ENCODE data around the gene ARRDC1. TPM values are rescaled to one million over a fixed set of nuclear protein-coding genes. Genes with fewer than 3 reads are reported as not detected.
"Not testable (repeated sequence)": the region's sequence is repeated elsewhere in the genome, so short reads cannot be mapped to it uniquely, and the experiment has no call there.

The ARRDC1 gene
- total RNA-seq, 1 experiment from 2014 or later = 47.1 TPM

- no peak overlapping the region for H3K4me3 ChIP-seq (ENCODE audit: low read depth in 2 of 2, low read length in 2 of 2)
- no peaks in the 10 kb centered on the region for H3K36me3 ChIP-seq (ENCODE audit: control insufficient read depth, insufficient read depth, low read length)
- no TSS peak for BruUV-seq (replicated peaks)
- DNase-seq (ENCODE audit: low read depth, low spot score) (no peak), ATAC-seq (no peak)
- POLR2A ChIA-PET = no interaction called here
- no peaks in the 10 kb centered on the region for H3K9me3 ChIP-seq (ENCODE audit: control insufficient read depth, insufficient read depth, low read depth, low read length)
- intact Hi-C loops (cut with micrococcal nuclease; ENCODE audit: unreplicated experiment) (no loop called here), in situ Hi-C loops (cut with HindIII; ENCODE audit: low pct_unique_long_range_greater_than_20kb, low sequenced_read_pairs) (no loop called here)
- TF ChIP-seq CTCF (IDR thresholded peaks at IDR 0.05) = no peak
- TF ChIP-seq POLR2AphosphoS5 (IDR thresholded peaks at IDR 0.05; ENCODE audit: low read depth, low read length) = no peak
- no peak for TF ChIP-seq REST (IDR thresholded peaks at IDR 0.05; ENCODE audit: insufficient read depth in 1 of 2, low read depth in 2 of 2, low read length in 1 of 2)
- TF ChIP-seq TCF7L2 (IDR thresholded peaks at IDR 0.05; ENCODE audit: low read depth, low read length) = no peak
- no peak for TF ChIP-seq SIN3A (IDR thresholded peaks at IDR 0.05; ENCODE audit: borderline replicate concordance, insufficient read depth, low read depth, low read length)
- 0 out of 2 replicates have a peak, but pooled peaks cover under 1% of the 10 kb centered on the region for H3K4me1 ChIP-seq (ENCODE audit: control insufficient read depth, insufficient read depth, low read length)
- CTCF ChIA-PET = no interaction called here
- H3K27me3 ChIP-seq (ENCODE audit: control insufficient read depth, insufficient read depth, low read length) = no peaks in the 10 kb centered on the region
- H3K27ac ChIP-seq (ENCODE audit: low read length) = no peak overlapping the region
These were observed 21.0 kb downstream of the ARRDC1 start for GRCh38 chr9:137626464-137626863.

GRCh38 chr9:137627406-137627805 is 21.9 kb downstream of the ARRDC1 start:
- H3K9me3 ChIP-seq (ENCODE audit: control insufficient read depth, insufficient read depth, low read depth, low read length); intact Hi-C loops (cut with micrococcal nuclease; ENCODE audit: unreplicated experiment); H3K36me3 ChIP-seq (ENCODE audit: control insufficient read depth, insufficient read depth, low read length); in situ Hi-C loops (cut with HindIII; ENCODE audit: low pct_unique_long_range_greater_than_20kb, low sequenced_read_pairs); DNase-seq (ENCODE audit: low read depth, low spot score); CTCF ChIA-PET; H3K27me3 ChIP-seq (ENCODE audit: control insufficient read depth, insufficient read depth, low read length); H3K4me3 ChIP-seq (ENCODE audit: low read depth in 2 of 2, low read length in 2 of 2); BruUV-seq (replicated peaks); H3K4me1 ChIP-seq (ENCODE audit: control insufficient read depth, insufficient read depth, low read length); ATAC-seq; H3K27ac ChIP-seq (ENCODE audit: low read length): not testable (repeated sequence)
- POLR2A ChIA-PET = interaction anchor here (0.6 kb wide), 1 partner anchor 1331 kb away, joined by 4 read pairs; no protein-coding TSS in a partner anchor

- Histone ChIP-seq H3K27me3 (ENCODE audit: control insufficient read depth, insufficient read depth, low read length) (no peaks in the 10 kb centered on the region), H3K4me3 (ENCODE audit: low read depth in 2 of 2, low read length in 2 of 2) (no peak overlapping the region), H3K27ac (ENCODE audit: low read length) (no peak overlapping the region), H3K36me3 (ENCODE audit: control insufficient read depth, insufficient read depth, low read length) (no peaks in the 10 kb centered on the region), H3K9me3 (ENCODE audit: control insufficient read depth, insufficient read depth, low read depth, low read length) (no peaks in the 10 kb centered on the region), H3K4me1 (ENCODE audit: control insufficient read depth, insufficient read depth, low read length) (peaks cover 3% of the 10 kb centered on the region; the same call in 1 of the 2 replicates)
- ChIA-PET CTCF (no interaction called here), POLR2A (no interaction called here)
- in situ Hi-C loops (cut with HindIII; ENCODE audit: low pct_unique_long_range_greater_than_20kb, low sequenced_read_pairs) = no loop called here
- intact Hi-C loops (cut with micrococcal nuclease; ENCODE audit: unreplicated experiment) = no loop called here
- DNase-seq (ENCODE audit: low read depth, low spot score) = no peak
- BruUV-seq (replicated peaks) = no TSS peak
- TF ChIP-seq POLR2AphosphoS5 (IDR thresholded peaks at IDR 0.05; ENCODE audit: low read depth, low read length) (no peak), TCF7L2 (IDR thresholded peaks at IDR 0.05; ENCODE audit: low read depth, low read length) (no peak), CTCF (IDR thresholded peaks at IDR 0.05) (no peak), SIN3A (IDR thresholded peaks at IDR 0.05; ENCODE audit: borderline replicate concordance, insufficient read depth, low read depth, low read length) (no peak), REST (IDR thresholded peaks at IDR 0.05; ENCODE audit: insufficient read depth in 1 of 2, low read depth in 2 of 2, low read length in 1 of 2) (no peak)
- no peak for ATAC-seq
These were observed 24.6 kb downstream of the ARRDC1 start for GRCh38 chr9:137630126-137630525.
